ENCODE results near the gene SNRNP48. TPM values are rescaled to one million over a fixed set of nuclear protein-coding genes. Genes with fewer than 3 reads are reported as not detected.

SNRNP48 gene
- total RNA-seq, 1 donor from 2014 or later = 13.4 TPM

Other genes starting within 250 kb of the SNRNP48 start
- not detected for gene CAGE1, start 200.5 kb upstream of the SNRNP48 start, total RNA-seq
- 11.9 TPM for gene RIOK1, start 200.4 kb upstream of the SNRNP48 start, total RNA-seq
- 241 TPM for gene DSP, start 48.5 kb upstream of the SNRNP48 start, total RNA-seq
- gene BMP6, start 135.9 kb downstream of the SNRNP48 start, total RNA-seq = 2.9 TPM

All from cardiac septum (tissue), 1 donor.